GM21381 (cell line): ENCODE data around the gene SALL1.

Experiments
- ATAC-seq: cut with Tn5 transposase; IDR thresholded peaks from one replicate; pipeline ENCODE4 v1.9.1; 2021; ENCODE audit warnings: mild to moderate bottlenecking, moderate library complexity; ENCODE audit not compliant: unreplicated experiment

SALL1 gene

GRCh38 chr16:51150888-51151320 is at the start of gene SALL1:
Gene SALL1, minus strand, starts transcription at chr16:51151270. Its CDS starts 29 bp downstream, at chr16:51151241.
- ATAC-seq, result no peak

DNA sequence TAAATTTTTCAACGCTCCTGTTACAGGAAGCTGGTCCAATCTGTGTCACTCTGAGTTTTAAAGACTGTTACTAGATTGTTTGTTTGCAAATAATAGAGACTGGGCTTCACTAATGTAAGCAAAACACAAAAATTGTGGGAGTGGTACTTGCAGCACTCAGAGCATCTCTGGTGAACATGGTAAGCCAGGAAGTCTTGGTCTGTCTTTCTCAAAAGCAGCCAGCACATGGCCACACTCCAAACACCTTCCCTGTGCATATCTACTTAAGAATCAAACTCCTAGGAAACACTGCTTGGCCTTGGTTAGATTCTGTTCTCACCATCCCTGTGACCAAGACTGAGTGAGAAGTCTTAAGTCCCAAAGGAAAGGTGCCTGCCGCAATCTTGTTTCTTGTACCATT is 49.7 kb upstream of the SALL1 start:
- ATAC-seq, result no peak

GRCh38 chr16:51197953-51198748 is 47.1 kb upstream of the SALL1 start:
- no peak for ATAC-seq

- ATAC-seq, result no peak
These were observed 42.8 kb upstream of the SALL1 start for GRCh38 chr16:51193879-51194278.

DNA sequence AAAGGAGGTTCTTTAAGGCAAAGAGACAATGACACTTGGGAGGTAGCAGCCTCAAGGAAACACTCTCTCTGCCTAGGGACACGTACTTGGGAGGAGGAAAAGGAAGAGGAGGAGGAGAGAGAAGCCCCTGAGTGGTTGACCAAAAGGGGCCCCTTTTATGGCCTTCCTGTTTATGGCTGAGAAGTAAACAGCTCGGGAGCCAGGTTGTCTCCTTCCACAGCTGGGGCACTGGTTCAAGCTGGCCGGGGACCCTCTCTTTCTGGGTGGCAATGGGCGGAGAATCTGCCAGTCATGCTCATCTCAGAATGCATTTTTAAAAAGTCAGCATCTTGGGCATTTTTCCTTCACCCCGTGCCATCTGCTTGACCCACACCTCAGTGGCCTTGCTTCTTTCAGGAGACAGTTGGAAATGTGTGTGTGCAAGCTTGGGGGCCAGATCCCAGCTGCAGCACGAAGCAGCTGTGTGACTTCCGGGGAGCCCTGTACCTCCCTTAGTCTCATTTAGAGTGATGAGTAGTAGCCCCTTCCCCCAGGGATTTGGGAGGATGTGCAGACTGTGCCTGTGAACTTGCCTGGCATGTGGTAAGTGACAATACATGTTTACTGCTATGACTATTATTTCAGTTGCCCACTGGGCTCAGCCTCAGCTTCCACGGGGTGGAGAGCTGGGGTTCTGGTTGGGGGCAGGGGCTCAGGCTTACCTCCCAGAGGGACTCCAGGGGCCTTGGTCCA is 33.8 kb upstream of the SALL1 start:
- no peak for ATAC-seq

DNA sequence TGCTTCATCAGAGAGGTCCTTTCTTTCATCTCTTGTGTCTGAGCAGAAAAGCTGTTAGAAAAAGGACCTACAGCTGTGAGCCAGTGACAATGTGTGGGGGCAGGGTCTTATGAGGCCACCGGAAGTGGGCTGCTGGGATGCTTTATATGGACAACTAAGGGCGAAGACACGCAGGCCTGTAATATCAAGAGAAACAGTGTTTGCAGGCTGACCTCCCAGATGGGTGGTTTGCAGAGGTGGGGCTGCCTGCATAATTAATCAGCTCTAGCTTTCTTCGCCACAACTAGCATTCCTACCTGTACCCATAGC is 30.4 kb upstream of the SALL1 start:
- no peak for ATAC-seq

GRCh38 chr16:51180719-51181502 is 29.8 kb upstream of the SALL1 start:
- ATAC-seq, result no peak

GRCh38 chr16:51175081-51175480 is 24.0 kb upstream of the SALL1 start:
- no peak for ATAC-seq

- ATAC-seq, result no peak
These were observed 21.3 kb upstream of the SALL1 start for GRCh38 chr16:51172368-51172767.

GRCh38 chr16:51168755-51169154 is 17.7 kb upstream of the SALL1 start:
- ATAC-seq, result no peak

GRCh38 chr16:51167170-51167895 is 16.3 kb upstream of the SALL1 start:
- ATAC-seq, result no peak

- ATAC-seq, result no peak
These were observed 15.5 kb upstream of the SALL1 start for GRCh38 chr16:51166541-51166940.

GRCh38 chr16:51166091-51166490 is 15.0 kb upstream of the SALL1 start:
- no peak for ATAC-seq

DNA sequence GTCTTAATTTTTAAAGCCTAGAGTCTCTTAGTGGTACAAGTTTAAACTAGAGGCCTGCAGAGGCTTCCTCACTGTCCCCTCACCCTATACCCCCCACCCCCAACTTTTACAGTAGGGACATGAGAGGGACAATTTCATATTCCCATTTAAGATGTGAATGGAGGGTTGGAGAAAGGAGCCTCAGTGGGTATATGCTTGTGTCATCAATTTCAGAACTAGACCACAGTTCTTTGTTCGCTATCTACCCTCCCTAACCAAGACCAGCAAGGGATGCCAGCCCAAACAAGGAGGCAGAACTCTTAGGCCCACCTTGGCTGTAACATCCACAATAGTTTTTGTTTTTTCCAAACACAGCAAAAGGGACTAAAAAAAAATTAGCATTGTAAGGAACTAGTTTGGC is 14.0 kb upstream of the SALL1 start:
- ATAC-seq, result no peak

DNA sequence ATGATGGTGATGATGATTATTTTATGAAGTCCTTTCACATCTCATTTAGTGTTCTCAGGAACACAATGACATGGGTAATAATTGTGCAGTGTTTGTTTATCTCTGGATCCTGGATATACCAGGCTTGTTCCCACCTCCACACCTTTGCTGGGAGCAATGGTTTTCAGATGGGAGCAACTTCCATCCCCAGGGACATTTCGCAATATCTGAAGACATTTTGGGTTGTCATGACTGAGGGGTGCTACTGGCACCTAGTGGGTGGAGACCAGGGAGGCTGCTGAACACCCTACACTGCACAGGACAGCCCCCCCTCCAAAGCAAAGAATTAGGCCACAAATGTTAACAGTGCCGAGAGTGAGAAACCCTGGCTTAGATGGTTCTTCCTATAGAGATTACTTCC is 13.5 kb upstream of the SALL1 start:
- ATAC-seq, result no peak

- ATAC-seq, result no peak
These were observed 13.0 kb upstream of the SALL1 start for GRCh38 chr16:51163894-51164566.

- no peak for ATAC-seq
These were observed 12.3 kb upstream of the SALL1 start for GRCh38 chr16:51163366-51163765.

DNA sequence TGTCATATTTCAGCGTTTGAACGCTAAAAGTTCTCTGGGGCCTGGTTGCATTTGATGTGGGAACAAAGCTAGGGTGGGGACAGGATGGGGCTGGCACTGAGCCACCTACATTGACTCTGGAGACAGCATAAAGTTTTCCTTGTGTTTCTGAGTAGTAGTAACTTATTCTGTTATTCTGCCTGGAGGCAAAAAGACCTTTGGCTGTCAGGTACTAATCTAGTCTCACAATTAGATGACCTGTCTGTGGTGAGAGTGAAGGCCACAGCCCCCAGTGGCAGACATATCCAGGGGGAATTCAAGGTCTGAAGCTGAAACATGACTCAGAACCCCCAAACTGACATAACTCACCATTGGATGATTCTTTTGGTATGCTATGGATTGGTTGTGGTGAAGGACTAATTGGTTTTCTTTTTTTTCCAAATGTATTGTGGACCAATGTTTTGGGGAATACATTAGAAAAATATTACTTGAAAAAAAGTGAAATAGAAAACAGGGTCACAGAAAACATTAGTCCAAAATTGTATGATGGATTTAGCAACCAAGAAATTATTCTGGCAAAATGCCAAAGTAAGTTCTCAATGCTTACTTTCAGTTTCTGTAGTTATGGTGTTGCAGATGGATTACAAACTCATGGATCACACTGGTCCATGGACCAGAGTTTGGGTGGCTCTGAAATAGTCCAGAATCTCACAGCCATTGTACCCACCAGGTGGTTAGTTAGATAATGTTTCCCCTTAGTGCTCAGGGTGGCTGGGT is 10.5 kb upstream of the SALL1 start:
- no peak for ATAC-seq

- ATAC-seq, result no peak
These were observed 8.8 kb upstream of the SALL1 start for GRCh38 chr16:51159865-51160264.

- ATAC-seq, result no peak
These were observed 8.2 kb upstream of the SALL1 start for GRCh38 chr16:51159296-51159695.
